Activated naive CD8-positive, alpha-beta T cell treated with anti-CD3 and anti-CD28 coated beads, Interleukin-2, amount 50 U/mL, for 16 hours (primary cell): ENCODE measurements around the gene ANXA2.

Experiments used
- DNase-seq: peaks from one replicate; pipeline ENCODE4 v3.0.0-alpha.2; 2020; ENCODE audit warnings: low read depth, low spot score

ANXA2 gene

GRCh38 chr15:60389261-60390077 is 8.3 kb downstream of the ANXA2 start:
- no peak for DNase-seq

DNA sequence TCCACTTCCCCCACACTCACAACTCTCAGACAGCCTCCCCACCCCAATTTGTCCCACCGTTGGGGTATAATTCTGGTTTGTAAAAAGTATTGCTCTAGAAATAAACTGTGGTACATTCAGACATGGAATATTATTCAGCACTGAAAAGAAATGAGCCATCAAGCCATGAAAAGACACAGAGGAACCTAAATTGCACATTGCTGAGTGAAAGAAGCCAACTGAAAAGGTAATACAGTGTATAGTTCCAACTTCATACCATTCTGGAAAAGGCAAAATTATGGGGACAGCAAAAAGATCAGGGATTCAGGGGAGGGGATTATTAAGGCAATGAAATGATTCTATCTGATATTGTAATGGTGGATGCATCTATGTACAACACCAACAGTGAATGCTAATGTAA is 10.5 kb downstream of the ANXA2 start:
- no peak for DNase-seq

- no peak for DNase-seq
Measured at GRCh38 chr15:60386615-60387014, 11.2 kb downstream of the ANXA2 start.

DNA sequence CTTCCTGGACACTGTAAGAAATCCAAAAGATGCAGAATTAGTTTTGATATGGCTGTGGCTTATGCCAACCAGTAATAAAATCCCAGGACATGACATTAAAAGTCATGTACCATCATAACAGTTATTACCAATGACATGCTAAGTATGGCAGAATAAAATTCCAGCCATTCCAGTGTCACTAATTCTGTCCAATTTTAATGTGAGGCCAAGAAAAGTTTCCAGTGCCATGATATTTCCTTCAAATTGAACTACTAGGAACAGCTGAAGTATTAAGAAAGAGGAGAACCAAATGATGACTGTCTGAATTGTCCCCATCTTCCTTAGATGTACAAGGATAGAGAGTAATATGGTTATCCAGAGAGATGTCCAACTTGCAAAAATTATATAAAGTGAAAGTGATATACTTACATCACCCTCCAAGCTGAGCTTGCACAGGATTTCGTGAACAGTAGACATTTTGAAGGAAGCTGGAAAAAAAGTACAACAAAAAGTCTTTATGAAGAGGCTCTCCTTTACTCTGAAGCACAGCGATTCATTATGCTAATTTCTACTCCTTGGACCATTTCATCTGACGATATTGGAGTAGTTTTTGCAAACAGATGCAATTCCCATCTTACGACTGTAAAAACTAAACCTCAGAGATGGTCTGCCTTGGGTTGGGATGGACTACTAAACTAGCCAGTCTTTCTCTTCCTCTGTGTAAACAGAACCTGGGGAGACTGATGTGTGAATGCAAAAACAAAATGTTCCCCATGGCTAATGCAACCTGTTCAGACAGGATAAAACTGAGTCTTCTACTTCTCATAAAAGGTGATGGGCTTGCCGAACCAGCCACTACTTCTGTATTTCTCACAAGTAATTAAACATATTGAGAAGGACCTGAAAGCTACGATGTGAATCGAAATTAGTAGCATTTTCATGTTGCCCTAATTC is 11.9 kb downstream of the ANXA2 start:
- no peak for DNase-seq

- no peak for DNase-seq
Measured at GRCh38 chr15:60384526-60385126, 13.2 kb downstream of the ANXA2 start.

- no peak for DNase-seq
Measured at GRCh38 chr15:60384053-60384452, 13.7 kb downstream of the ANXA2 start.

- DNase-seq = no peak
Measured at GRCh38 chr15:60382773-60383674, 14.8 kb downstream of the ANXA2 start.

- no peak for DNase-seq
Measured at GRCh38 chr15:60381148-60381788, 16.5 kb downstream of the ANXA2 start.

DNA sequence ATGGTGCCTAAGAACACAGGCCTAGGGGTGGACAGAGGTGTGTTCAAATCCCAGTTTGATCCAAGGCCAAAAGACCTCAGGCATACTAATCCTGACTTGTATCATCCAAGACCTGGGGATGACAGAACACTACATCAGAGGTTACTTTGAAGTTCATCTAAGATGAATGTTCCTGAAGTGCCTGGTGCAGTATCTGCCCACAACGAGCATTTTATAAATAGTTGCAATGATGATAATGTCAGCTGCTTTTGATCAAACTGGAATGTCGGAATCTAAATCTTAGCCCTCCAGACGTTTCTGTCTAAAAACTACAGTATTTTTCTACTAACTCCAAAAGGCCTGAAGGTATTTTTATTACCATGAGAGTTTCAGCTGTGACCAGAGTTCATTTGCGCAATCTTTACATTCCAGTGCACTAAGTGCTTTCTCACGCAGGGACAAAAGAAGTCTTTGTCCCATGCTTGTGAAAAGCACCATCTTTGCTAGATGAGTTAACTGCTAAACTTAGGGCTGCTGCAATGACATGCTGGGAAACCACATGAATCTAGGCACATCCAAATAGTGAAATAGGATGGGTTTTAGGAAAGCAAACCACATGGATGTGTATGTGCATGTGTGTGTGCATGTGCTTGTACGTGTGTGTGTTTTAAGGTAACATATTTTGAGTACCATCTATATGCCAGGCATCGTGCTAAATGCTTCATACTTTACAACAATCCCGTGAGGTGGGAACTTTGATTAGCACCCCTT is 18.1 kb downstream of the ANXA2 start:
- DNase-seq = no peak

DNA sequence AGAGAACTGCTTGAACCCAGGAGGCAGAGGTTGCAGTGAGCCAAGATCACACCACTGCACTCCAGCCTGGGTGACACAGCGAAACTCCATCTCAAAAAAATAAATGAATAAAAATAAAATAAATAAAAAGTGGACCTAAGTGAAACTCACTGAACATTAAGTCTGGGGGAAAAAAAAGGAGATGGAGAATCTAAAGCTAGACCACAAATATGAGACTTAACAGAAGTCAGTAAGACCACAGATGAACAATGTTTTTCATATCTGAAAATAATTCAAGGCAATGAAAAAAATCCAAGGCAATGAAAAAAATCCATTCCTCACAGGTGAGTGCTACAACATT is 18.6 kb downstream of the ANXA2 start:
- DNase-seq = no peak

DNA sequence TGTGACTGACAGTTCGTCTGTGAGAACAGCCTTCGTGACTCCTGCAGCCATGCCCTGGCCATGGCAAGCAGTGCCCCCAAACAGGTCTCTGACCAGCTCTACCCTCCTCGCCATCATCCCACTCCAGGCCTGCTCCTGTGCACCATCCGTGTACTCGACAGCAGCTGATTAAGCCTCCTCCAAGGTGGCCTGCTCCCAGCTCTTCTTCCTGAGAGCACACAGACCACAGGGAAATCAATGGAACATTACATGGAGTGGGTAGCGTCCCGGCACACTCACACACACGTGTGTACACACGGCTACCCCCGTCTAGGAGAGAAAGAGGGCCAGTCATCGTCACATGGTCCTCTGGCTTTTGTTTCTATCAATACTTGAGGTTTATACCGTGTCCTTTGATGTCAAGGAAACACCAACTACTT is 21.1 kb downstream of the ANXA2 start:
- DNase-seq = no peak

- no peak for DNase-seq
Measured at GRCh38 chr15:60375306-60375705, 22.5 kb downstream of the ANXA2 start.

DNA sequence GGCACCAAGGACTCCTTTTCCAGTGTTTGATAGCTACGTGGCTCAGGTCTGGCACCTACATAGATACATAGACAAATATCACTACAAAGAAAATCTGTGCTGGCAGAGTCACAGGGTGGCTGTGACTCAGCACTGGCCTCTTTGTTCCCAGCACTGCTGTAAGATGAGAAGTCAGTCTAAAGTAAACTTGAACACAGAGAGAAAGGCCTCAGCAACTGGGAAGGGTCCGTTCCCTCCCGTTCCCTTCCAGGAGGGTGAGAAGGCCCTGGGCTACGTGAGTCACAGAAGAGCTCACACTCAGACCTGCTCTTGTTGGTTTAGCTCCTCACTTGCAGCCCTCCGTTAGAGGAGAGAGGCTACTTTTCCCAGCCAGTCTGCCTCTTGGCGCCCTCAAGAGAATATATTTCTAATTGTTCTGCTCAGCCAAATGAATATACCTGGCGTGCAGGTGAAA is 23.1 kb downstream of the ANXA2 start:
- DNase-seq = no peak

DNA sequence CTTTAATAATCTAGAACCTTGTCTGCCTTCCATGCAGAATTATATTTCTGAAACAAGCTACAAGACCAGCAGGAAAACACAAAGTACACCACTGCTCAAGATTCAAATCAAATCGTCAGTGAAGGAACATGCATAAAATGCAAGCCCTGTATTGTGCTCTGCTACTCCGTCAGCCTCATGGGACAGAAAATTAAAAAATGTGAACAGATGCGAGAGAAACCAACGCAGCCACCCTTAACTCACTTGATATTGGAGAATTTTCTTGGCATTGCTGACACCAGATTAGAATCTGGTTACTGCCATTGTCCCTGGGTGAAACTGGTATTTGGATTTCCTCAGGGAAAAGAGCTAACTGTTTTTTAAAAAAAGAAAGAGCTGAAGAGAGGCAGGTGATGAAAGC is 23.6 kb downstream of the ANXA2 start:
- DNase-seq = no peak

DNA sequence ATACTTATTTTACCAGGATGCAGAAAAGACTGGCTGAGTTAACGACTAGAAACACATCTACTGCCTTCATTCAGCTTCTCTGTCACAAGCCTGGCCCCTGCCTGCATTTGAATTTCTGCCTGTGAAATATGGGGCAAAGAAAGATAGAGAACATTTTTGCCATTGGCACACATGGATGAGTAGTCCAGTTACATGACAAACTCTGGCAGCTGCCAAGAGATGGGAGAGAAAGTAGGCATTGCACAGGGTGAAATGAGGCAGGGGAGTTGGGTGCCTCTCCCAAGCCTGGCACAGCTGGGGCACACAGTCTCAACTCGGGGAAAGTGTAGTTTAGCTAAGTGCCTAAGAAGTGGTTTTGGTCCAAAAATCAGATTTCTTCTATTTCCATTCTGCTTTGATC is 24.0 kb downstream of the ANXA2 start:
- no peak for DNase-seq

DNA sequence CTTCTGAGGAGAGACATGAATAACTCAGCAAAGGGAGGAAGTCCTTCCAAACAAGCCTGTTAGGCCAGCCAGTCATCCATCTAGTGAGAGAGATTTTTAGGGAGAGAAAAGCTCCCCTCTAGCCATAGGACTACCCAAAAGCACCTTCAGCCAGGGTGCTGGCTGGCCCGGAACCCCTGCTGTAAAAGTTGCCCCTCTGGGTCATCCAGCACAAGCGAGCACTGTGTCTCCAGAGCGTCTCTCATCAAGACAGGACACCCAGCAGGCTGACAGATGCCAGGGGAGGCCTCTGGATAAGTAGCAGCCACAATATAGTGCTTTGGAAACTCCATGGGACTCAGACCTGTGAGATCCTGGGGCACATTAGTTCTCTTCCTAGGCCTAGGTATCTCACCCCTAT is 24.5 kb downstream of the ANXA2 start:
- DNase-seq = no peak

GRCh38 chr15:60372756-60373155 is 25.0 kb downstream of the ANXA2 start:
- no peak for DNase-seq

- no peak for DNase-seq
Measured at GRCh38 chr15:60372227-60372626, 25.6 kb downstream of the ANXA2 start.

- no peak for DNase-seq
Measured at GRCh38 chr15:60371175-60372051, 26.4 kb downstream of the ANXA2 start.
